ENCODE measurements around the gene EDDM13.

DNA sequence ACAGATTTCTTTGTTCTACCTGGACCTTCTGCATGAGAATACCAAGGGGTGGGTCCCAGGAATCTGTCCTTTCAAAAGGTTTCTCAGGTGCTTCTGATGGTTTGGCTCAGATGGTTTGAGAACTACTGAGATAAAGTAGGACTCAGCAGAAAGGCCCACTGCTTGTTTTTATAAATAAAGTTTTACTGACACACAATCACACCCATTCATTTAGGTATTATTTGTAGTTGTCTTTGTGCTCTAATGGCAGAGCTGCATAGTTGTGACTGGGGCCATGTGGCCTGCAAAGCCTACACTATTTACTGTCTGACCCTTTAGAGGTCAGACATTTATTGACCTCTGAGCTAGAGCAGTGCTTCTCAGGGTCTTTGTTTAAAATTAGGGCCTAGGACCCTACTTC is 17.6 kb downstream of the EDDM13 start:
- TF ChIP-seq RFX5 (IDR thresholded peaks at IDR 0.05; ENCODE audit: low read depth, low read length) = no peak
- TF ChIP-seq CEBPB (IDR thresholded peaks at IDR 0.05; ENCODE audit: borderline replicate concordance in 1 of 2, low read depth in 2 of 2, low read length in 2 of 2) = no peak
- no peak for TF ChIP-seq EZH2 (IDR thresholded peaks at IDR 0.05; ENCODE audit: borderline replicate concordance, control insufficient read depth, low read depth, low read length)
- TF ChIP-seq, protein P1, sequence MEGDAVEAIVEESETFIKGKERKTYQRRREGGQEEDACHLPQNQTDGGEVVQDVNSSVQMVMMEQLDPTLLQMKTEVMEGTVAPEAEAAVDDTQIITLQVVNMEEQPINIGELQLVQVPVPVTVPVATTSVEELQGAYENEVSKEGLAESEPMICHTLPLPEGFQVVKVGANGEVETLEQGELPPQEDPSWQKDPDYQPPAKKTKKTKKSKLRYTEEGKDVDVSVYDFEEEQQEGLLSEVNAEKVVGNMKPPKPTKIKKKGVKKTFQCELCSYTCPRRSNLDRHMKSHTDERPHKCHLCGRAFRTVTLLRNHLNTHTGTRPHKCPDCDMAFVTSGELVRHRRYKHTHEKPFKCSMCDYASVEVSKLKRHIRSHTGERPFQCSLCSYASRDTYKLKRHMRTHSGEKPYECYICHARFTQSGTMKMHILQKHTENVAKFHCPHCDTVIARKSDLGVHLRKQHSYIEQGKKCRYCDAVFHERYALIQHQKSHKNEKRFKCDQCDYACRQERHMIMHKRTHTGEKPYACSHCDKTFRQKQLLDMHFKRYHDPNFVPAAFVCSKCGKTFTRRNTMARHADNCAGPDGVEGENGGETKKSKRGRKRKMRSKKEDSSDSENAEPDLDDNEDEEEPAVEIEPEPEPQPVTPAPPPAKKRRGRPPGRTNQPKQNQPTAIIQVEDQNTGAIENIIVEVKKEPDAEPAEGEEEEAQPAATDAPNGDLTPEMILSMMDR (IDR thresholded peaks at IDR 0.05 in 2 of 3, conservative IDR thresholded peaks at IDR 0.05 in 1 of 3; ENCODE audit: control insufficient read depth in 2 of 3, extremely low read depth in 1 of 3, insufficient read depth in 1 of 3, low read depth in 3 of 3, low read length in 3 of 3) = no peak
- TF ChIP-seq FOXK2 (IDR thresholded peaks at IDR 0.05) = no peak
- TF ChIP-seq CHD1 (IDR thresholded peaks at IDR 0.05; ENCODE audit: low read depth, low read length) = no peak
